Muscle layer of colon (tissue), 2 donors: Measurements from ENCODE around the gene SS18L1.
A peak's percentile ranks its signal among the peaks of the same experiment; 100 is the strongest.
"Not testable (repeated sequence)": the region's sequence is repeated elsewhere in the genome, so short reads cannot be mapped to it uniquely, and the experiment has no call there.

ENCODE experiments used
- H3K27ac ChIP-seq: one replicate; pipeline ENCODE4 v1.7.0; 2013; ENCODE audit warnings: low read depth, mild to moderate bottlenecking, low read length, moderate library complexity
- H3K27me3 ChIP-seq, 2 donors: one replicate each; pipeline ENCODE4 v1.7.0; 2013; ENCODE audit warnings: low read length in 2 of 2, mild to moderate bottlenecking in 2 of 2; ENCODE audit not compliant: insufficient read depth in 2 of 2, control insufficient read depth in 1 of 2
- H3K36me3 ChIP-seq: one replicate; pipeline ENCODE4 v1.7.0; 2013; ENCODE audit warnings: mild to moderate bottlenecking, low read length; ENCODE audit not compliant: insufficient read depth
- H3K4me1 ChIP-seq: one replicate; pipeline ENCODE4 v1.7.0; 2013; ENCODE audit warnings: mild to moderate bottlenecking, low read length; ENCODE audit not compliant: insufficient read depth
- H3K4me3 ChIP-seq, 2 donors: one replicate each; pipeline ENCODE4 v1.7.0; 2013; ENCODE audit warnings: low read length in 2 of 2, low read depth in 1 of 2, mild to moderate bottlenecking in 1 of 2, moderate library complexity in 1 of 2
- H3K9ac ChIP-seq: one replicate; pipeline ENCODE4 v1.7.0; 2013; ENCODE audit warnings: low read length
- H3K9me3 ChIP-seq: one replicate; pipeline ENCODE4 v1.7.0; 2013; ENCODE audit warnings: mild to moderate bottlenecking, low read length
- donor health status: abdominal sarcoma.
- donor health status: Adenocarcinoma of cecum.

SS18L1 gene

DNA sequence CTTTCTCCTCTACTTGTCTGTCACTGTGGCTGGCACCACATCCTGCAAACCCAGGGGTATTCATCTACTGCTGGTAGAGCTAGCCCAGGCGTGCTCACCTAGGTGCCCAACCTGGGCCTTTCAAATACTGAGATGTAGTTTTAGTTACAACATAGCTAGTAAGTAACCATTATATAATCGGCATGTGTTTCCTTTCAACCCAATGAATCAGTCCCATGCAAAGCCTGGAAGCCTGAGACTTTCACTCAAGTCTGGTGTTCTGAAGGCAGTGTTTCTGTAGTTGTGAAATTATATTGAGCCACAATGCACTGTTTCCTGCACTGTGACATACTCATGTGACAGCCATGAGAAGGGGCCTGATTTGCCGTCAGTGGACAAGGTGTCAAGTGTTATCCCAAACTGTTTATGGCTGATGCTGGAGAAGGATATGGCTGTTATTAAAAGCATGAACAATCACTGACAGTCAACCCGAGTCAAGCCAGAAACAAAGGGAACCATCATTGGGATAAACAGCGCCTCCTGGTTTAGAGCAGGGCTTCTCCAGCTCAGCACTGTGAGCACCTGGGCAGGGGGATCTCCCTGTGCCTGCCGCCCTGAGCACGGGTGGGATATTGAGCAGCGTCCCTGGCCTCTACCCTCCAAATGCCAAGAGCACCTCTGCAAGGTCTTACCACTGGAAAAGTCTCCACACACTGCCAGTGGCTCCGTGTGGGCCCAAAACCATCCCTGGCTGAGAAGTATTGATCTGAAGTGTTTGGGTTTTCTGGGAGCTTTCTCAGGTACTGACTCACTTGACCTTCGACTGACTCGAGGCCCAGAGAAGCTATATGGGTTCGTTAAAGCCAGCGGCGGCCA, 1.9 kb upstream of the SS18L1 start:
- Histone ChIP-seq H3K9me3 (no peaks in the 10 kb centered on the region), H3K36me3 (peaks cover 34% of the 10 kb centered on the region), H3K27ac (peak overlapping the region; percentile 75), H3K27me3 (no peaks in the 10 kb centered on the region), H3K4me1 (peaks cover 33% of the 10 kb centered on the region), H3K4me3 (peak overlapping the region; percentile 68 to 81), H3K9ac (peak overlapping the region; percentile 54)

- peaks cover 33% of the 10 kb centered on the region for H3K4me1 ChIP-seq
- peak overlapping the region; percentile 75 for H3K27ac ChIP-seq
- peaks cover 27% of the 10 kb centered on the region for H3K36me3 ChIP-seq
- H3K9me3 ChIP-seq: no peaks in the 10 kb centered on the region
- peak overlapping the region; percentile 54 for H3K9ac ChIP-seq
- H3K4me3 ChIP-seq: peak overlapping the region; percentile 68 to 81
- H3K27me3 ChIP-seq: no peaks in the 10 kb centered on the region
Observed at GRCh38 chr20:62142252-62143080, 1.1 kb upstream of the SS18L1 start.

GRCh38 chr20:62143957-62144825, 622 bp downstream of the SS18L1 start:
- peak overlapping the region; percentile 52 to 66 for H3K4me3 ChIP-seq
- peak overlapping the region; percentile 12 for H3K9ac ChIP-seq
- H3K27me3 ChIP-seq: no peaks in the 10 kb centered on the region
- peaks cover 12% of the 10 kb centered on the region for H3K36me3 ChIP-seq
- H3K9me3 ChIP-seq: no peaks in the 10 kb centered on the region
- H3K27ac ChIP-seq: peak overlapping the region; percentile 61
- H3K4me1 ChIP-seq: peaks cover 33% of the 10 kb centered on the region

DNA sequence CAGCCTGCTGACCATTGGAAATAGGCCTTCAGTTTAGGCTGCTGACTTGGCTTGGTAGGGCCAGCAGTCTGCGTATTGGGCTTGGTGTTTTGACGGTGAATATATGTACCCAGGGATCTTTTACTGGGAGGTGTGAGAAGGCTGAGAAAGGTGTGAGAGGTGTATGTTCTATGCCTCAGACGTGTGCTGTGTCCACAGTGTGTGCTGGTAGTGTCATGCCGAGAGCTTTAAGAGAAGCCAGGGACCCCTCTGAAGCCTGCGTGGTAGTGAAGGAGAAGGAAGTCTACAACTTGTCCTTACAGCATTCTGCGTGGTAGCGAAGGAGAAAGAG, 2.1 kb downstream of the SS18L1 start:
- H3K4me3 ChIP-seq: no peak overlapping the region
- peaks cover 33% of the 10 kb centered on the region for H3K4me1 ChIP-seq
- H3K27me3 ChIP-seq: no peaks in the 10 kb centered on the region
- no peaks in the 10 kb centered on the region for H3K36me3 ChIP-seq
- H3K9ac ChIP-seq: no peak overlapping the region
- no peak overlapping the region for H3K27ac ChIP-seq
- H3K9me3 ChIP-seq: no peaks in the 10 kb centered on the region

DNA sequence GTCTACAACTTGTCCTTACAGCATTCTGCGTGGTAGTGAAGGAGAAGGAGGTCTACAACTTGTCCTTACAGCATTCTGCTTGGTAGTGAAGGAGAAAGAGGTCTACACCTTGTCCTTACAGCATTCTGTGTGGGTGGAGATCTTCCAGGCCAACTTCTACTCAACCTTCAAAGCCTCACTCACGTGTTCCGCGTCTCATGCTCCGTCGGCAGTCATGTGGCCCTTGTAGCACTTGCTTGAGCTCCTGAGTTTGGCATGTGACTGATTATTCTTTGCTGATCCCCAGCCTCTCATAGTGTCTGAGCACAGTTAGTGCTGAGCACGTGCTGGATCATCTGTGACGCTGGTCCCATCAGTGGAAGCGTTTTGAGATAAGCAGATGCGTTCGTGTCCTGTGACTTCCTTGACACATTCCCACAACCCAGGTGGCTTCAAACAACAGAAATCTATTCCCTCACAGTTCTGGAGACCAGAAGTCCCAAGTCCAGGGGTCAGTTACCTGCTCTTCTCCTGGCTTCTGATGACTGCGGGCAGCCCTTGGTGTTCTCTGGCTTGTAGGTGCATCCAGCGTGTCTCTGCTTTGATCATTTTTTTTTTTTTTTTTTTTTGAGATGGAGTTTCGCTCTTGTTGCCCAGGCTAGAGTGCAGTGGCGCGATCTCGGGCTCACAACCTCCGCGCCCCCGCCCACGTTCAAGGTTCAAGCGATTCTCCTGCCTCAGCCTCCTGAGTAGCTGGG, 2.6 kb downstream of the SS18L1 start:
- Histone ChIP-seq H3K27me3 (no peaks in the 10 kb centered on the region), H3K9ac (no peak overlapping the region), H3K36me3 (no peaks in the 10 kb centered on the region), H3K4me3 (no peak overlapping the region), H3K27ac (no peak overlapping the region), H3K4me1 (peaks cover 28% of the 10 kb centered on the region), H3K9me3 (no peaks in the 10 kb centered on the region)

DNA sequence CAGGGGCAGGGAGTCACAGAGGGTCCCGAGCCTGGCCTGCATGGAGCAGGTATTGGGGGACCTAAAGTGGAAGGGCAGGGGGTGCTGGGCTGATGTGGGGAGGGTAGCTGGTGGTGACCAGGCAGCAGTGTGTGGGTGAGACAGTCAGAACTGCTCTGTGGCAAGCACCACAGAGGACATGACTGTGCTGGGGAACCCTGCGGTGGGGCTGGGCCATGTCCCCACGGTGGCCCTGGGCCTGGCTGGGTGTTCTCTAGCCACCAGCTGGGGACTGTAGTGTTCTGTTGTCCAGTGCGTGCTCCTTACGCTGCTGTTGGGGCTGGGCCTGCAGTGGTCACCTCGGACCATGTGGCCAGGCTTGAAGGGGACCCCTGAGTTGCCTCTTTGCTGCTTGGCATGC, 3.6 kb downstream of the SS18L1 start:
- Histone ChIP-seq H3K27me3 (no peaks in the 10 kb centered on the region), H3K9ac (no peak overlapping the region), H3K9me3 (no peaks in the 10 kb centered on the region), H3K27ac (no peak overlapping the region), H3K4me1 (peaks cover 19% of the 10 kb centered on the region), H3K36me3 (no peaks in the 10 kb centered on the region), H3K4me3 (no peak overlapping the region)

DNA sequence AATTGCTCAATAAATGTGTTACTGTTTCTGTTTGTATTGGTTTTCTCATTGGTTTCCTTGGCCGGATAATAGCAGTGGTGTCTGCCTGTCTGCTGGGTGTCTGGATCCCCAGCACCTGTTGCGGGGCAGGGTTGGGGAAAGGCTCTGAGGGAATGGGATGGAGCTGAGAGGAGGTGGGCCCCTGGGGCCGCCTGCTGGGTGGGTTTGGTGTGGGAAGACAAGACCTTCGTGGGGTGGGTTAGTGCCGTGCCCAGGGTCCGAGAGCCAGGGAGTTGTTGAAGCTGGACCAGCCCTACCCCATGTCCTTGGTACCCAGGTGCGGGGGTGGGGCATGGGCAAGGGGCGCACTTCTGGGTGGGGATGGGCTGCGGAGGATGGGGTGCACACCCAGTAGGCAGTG, 4.0 kb downstream of the SS18L1 start:
- Histone ChIP-seq H3K9ac (no peak overlapping the region), H3K9me3 (no peaks in the 10 kb centered on the region), H3K36me3 (no peaks in the 10 kb centered on the region), H3K27me3 (no peaks in the 10 kb centered on the region), H3K4me3 (no peak overlapping the region), H3K27ac (no peak overlapping the region), H3K4me1 (peaks cover 18% of the 10 kb centered on the region)

DNA sequence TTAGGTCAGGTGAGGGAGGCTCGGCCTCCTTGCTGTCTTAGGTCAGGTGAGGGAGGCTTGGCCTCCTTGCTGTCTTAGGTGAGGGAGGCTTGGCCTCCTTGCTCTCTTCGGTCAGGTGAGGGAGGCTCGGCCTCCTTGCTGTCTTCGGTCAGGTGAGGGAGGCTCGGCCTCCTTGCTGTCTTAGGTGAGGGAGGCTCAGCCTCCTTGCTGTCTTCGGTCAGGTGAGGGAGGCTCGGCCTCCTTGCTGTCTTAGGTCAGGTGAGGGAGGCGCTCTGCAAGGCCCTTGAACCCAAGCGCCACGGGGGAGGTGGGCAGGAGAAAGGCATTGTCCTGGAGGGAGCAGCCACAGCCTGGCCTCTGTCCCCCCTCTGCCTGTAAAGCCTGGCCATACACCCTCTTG, 4.8 kb downstream of the SS18L1 start:
- H3K4me3 ChIP-seq: not testable (repeated sequence)

GRCh38 chr20:62148908-62149314, 5.3 kb downstream of the SS18L1 start:
- no peak overlapping the region for H3K9ac ChIP-seq
- H3K36me3 ChIP-seq: peaks cover under 1% of the 10 kb centered on the region
- H3K4me3 ChIP-seq: no peak overlapping the region
- H3K9me3 ChIP-seq: no peaks in the 10 kb centered on the region
- no peak overlapping the region for H3K27ac ChIP-seq
- H3K4me1 ChIP-seq: peaks cover 18% of the 10 kb centered on the region
- no peaks in the 10 kb centered on the region for H3K27me3 ChIP-seq

More for the DNA sequence above, 4.8 kb downstream of the SS18L1 start:
- not testable (repeated sequence) for H3K27ac ChIP-seq, H3K36me3 ChIP-seq, H3K9ac ChIP-seq, H3K9me3 ChIP-seq, H3K27me3 ChIP-seq
- peaks cover 18% of the 10 kb centered on the region for H3K4me1 ChIP-seq

DNA sequence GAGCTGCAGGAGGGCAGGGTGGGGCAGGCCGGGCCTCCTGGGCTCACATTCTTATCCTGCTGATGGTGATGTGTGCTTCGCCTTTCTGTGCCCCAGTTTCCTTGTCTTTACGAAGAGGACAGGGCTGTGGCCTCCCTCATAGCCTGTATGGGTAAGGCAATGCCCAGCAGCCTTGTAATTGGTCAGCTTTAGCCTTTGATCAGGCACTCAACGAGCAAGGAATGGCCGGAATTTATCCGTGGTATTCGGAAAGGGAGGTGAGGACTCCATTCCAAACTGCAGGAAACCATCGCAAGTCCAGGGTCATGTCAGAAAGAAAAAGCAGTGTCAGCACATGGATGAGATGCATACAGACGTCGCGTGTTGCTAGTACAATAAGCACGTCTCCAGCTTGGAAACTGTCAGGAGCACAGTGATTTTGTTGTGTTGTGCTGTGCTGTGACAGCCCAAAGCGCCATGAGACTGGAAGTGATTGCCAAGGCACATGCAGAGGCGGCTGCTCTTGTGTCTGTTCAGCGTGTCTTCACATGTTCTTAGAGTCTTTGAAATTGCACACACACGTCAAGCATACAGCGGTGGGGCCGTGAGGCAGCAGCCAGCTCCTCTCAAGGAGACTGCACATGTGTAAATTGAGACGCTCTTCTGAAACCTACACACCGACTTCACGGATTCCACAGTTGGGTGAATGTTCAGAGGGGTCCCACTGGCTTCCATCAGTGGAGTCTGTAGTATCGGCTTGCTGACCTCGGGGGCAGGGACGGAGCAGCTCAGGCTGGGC, 6.2 kb downstream of the SS18L1 start:
- no peaks in the 10 kb centered on the region for H3K27me3 ChIP-seq
- no peak overlapping the region for H3K27ac ChIP-seq
- peaks cover 5% of the 10 kb centered on the region for H3K36me3 ChIP-seq
- no peak overlapping the region for H3K9ac ChIP-seq
- H3K4me1 ChIP-seq: peaks cover 15% of the 10 kb centered on the region
- H3K4me3 ChIP-seq: no peak overlapping the region
- H3K9me3 ChIP-seq: no peaks in the 10 kb centered on the region
